Stimulated activated CD4-positive, alpha-beta T cell treated with anti-CD3 and anti-CD28 coated beads, Interleukin-1b, Interleukin-23, amount 100 ng/mL, for 1 hour (primary cell): ENCODE results near the gene ALG8.
"Not testable (repeated sequence)": the region's sequence is repeated elsewhere in the genome, so short reads cannot be mapped to it uniquely, and the experiment has no call there.

Experiments
- DNase-seq, 2 donors: peaks; one replicate each; pipeline ENCODE4 v3.0.0-alpha.2; 2020; ENCODE audit warnings: low read depth in 2 of 2

The ALG8 gene

DNA sequence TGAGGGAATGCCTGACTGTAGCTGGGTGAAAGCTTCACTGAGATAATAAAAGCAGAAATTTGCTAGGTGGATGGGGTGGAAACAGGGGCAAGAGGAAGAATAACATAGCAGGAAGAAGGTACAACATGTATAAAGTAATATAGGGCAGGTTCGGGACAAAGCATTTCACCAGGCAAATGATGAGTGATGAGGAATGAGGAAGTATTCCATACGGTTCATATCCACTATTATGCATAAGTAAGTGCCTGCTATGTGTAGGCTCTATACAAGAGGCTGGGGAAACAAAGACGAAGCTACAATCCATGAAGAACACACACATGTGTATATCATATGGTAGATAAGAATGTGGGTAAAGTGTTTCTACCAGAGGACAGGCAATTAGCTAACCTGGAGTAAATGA, 67.7 kb downstream of the ALG8 start:
- DNase-seq: no peak

DNA sequence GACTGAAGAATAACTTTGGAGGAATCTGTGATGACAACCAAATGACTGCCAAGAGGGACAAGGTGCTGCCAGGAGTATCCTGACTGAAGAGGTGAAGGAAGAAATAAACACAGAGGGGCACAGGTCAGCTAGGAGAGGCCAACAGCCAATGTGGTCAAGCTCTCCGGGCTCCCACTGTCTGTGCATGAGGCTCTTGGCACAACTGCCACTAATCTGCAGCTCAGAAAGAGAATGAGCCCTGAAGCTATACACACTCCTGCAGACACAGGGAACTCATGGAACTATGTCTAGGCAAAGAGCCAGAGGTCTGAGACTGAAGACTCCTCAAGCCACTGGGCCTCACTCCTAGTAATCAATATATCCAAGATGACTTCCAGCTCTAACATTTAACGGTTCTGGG, 68.8 kb downstream of the ALG8 start:
- no peak for DNase-seq

DNA sequence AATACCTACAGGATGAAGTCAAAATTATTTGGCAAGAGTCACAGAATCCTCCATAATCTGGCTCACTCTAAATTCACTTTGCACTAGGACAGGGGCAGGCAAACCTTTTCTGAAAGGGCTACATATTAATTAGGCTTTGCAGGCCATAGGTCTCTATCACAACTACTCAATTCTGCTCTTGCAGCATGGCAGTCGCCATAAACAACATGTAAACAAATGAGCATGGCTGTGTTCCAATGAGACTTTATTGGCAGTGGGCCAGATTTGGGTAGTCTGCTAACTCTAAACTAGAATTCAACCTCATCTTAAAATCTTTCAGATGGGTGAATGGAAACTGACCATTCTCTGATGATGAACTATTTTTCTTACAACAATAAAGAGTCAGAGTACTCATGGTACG, 70.0 kb downstream of the ALG8 start:
- DNase-seq: no peak

DNA sequence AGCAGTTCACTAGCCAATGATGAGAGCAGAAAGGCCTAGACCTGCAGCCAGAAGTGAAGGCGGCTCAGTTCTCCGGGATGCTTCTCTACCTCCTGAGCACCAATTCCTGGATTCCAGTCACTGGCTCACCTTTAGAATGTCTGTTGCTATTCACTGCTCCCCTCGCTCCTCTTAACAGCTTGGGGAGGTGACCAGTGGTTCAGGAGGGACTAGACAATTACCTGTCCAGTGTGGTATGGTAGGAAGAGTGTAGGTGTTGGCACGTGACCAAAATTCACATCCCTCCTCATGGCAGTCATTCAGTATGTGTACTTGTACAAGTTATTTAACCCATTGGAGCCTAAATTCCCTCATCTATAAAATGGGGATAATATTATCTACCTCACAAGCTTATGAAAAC, 71.7 kb downstream of the ALG8 start:
- no peak for DNase-seq

DNA sequence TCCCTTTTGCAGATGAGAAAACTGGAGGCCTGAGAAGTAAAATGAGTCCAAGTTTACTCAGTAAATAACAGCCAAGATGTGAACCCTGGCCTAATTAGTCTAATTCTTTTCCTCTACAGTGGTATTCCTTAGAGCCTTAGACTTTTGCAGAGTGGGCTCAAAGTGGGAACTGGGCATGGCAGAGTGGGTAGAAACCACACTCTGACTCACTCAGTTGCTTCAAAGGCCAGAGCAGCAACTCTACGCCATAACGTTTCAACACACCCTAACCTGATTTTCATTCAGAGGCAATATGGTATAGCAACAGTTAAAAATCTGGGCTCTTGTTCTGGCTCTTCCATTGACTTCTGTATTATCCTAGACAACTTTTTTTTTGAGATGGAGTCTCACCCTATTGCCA, 73.0 kb downstream of the ALG8 start:
- DNase-seq: no peak

DNA sequence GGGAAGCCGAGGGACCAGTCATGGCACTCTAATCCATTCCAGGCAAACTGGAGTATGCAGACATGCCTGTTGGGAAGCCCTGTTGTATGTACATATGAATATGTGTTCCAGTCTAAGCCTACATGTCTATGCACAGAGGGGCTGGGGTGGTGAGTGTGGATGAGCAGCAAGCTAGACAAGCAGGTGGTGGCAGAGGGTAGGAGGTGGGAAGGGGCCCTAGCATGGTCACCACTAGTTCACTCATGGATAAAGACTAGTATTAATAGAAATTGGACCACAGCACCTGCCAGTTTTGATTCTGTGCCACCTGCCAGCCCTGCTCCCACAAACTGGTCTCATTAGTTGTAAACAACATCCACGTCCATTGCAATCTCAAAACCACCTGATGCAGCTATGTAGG, 74.2 kb downstream of the ALG8 start:
- no peak for DNase-seq

DNA sequence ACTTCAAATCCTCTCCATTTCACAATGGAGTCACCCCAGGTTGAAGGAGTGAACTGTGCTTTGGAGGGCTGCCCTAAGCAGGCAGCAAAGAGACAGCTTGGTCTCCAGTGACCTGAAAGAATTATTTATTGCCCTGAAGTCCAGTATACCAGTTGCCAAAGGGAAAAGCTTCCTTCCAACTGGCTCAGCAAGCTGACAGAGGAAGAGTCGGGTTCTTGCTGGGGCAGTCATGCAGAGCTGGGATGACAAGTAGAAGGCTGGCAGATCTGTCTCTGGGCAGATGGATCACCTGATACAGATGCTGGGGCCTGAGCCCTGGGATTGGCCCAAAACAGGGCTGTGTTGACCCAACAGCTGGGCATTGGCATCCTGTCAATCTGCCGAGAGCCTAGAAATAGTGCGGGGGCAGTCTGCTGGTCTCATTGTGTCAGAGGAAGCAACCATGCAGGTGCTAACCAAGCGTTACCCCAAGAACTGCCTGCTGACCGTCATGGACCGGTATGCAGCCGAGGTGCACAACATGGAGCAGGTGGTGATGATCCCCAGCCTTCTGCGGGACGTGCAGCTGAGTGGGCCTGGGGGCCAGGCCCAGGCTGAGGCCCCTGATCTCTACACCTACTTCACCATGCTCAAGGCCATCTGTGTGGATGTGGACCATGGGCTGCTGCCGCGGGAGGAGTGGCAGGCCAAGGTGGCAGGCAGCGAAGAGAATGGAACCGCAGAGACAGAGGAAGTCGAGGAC, 75.8 kb downstream of the ALG8 start, which contains the start of gene THRSP:
Gene THRSP, plus strand, starts transcription at position 422 of the 742 bp plus-strand sequence. Its CDS starts 21 bp downstream, at position 443.
- no peak for DNase-seq

DNA sequence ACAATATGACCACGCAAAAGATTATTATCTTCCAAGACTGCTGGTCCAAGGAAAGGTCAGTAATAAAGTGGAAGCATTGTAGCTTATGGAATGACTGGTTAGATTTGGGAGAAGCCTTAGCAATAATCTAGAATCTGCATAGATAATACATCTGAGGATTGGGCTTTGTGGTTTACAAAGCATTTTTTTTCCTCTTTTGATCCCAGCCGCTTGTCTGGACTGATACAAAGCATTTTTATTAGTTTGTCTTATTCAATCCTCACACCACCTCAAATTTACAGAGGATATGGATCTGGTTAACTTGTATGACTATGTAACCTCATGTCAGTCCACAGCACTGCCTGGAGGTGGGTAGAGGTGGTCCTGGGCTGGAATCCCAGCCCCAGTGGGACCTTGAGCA, 76.8 kb downstream of the ALG8 start:
- DNase-seq: no peak

DNA sequence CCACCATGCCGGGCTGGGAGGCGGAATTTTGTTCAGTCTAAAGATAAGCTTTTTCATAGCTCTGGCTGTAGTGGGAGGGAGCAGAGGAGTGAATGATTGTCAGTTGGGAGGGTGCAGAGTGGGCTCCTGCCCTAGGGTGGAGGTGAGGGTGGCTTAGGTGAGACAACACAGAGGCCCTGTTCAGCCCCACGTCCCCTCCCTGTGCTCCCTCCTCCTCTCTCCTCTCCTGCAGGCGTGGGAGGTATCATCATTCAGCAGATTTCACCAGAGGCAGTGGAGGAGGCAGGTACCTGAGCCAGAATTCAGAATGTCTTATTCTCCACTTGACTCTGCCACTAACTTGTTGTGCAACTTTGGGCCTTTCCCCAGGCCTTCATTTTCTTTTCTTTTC, 77.5 kb downstream of the ALG8 start:
- no peak for DNase-seq

DNA sequence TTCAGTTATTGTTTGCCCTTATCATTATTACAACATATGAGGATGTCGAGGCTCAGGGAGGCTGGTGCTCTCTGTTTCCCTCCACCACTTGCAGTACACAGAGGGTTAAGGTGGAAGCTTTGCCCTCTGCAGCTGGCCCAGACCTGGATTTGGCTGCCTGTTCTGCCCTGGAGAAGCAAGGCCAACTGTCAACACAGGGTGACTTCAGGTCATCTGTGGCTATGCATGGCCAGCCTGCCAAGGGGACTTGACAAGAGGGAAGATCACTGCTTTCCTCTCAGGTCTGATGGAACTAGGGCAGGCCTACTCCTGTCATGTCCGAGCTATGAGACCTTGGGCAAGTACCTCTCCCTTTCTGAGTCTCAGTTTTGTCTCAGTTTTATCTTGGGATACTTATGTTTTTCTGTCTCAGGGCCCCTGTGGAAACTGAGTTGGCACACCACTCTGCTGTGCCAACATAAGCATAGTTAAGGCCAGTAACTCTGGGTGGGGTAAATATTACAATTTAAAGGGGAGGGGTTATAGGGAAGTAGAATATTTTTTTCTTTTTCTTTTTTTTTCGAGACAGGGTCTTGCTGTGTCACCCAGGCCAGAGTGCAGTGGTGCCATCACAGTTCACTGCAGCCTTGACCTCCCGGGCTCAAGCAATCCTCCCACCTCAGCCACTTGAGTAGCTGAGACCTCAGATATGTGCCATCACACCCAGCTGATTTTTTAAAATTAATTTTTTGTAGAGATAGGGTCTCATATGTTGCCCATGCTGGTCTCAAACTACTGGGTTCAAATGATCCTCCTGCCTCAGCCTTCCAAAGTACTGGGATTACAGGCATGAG, 78.1 kb downstream of the ALG8 start:
- no peak for DNase-seq

DNA sequence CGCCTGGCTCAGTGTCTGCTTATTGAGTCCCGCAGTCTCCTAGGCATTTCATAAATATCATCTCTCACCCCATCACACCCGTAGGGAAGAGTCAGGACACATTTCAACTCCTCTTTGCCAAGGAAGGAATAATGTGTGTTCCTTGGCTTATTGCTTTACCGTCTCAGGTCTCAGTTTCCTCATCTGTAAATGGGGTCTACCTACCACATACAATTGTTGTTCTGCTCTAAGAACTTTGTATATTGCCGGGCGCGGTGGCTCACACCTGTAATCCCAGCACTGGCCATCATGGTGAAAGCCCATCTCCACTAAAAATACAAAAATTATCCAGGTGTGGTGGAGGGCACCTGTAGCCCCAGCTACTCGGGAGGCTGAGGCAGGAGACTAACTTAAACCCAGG, 78.9 kb downstream of the ALG8 start:
- DNase-seq: no peak

DNA sequence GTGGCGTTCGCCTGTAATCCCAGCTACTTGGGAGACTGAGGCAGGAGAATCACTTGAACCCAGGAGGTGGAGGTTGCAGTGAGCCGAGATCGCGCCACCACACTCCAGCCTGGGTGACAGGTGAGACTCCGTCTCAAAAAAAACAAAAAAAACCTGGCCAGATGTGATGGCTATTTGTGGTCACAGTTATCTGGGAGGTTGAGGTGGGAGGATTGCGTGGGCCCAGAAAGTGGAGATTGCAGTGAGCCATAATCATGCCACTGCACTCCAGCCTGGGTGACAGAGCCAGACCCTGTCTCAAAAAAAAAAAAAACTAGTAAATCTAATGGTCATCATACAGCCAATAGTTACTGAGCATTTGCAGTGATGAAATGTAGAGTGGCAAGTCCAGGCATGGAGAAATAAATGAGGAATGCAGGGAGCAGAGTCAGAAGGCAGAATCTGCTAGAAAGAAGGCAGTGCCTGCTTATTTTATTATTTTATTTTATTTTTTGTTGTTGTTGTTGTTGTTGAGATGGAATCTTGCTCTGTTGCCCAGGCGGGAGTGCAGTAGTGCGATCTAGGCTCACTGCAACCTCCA, 79.6 kb downstream of the ALG8 start:
- DNase-seq: not testable (repeated sequence)

DNA sequence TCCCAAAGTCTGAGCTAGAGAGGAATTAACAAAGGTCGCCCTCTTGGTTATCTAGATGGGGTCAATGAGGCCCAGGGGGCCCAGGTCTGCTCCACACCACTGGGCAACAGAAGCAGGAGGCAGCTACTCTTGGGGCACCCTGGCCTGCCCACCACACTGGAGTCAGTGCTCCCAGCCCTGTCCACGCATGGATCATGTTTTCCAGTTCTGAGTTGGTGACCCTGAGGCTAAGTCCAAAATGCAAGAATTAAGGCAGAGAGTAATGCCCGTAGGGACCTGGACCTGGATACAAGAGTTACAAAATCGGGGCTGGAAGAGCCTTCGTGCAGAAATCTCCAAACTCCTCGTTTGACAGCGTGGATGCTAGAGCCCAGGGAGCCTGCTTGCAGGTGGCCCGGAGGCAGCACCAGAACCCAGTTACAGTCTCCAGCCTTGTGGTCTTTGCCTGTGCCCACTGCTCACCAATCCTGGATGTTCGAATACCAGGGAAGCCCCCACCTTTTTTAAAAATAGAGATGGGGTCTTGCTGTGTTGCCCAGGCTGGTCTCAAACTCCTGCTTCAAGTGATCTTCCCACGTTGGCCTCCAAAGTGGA, 81.9 kb downstream of the ALG8 start:
- DNase-seq: no peak

DNA sequence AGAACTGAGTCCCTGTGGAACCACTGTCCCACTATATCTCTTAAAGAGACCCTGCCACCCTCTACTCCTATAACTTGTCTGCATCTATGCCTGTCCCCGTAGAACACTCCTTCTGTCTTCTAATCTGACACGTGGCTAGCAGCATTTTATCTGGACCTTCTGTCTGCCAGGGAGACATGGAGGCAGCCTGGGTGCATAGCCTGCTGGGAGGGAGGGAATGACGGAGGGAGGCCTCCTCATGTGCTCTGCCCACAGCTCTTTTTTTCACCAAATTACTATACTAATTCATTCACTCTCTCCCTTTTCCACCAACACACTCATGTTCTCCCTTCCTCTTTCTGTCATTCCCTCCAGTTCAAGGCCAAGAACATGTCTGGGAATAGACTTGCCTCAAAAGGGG, 83.3 kb downstream of the ALG8 start:
- no peak for DNase-seq

DNA sequence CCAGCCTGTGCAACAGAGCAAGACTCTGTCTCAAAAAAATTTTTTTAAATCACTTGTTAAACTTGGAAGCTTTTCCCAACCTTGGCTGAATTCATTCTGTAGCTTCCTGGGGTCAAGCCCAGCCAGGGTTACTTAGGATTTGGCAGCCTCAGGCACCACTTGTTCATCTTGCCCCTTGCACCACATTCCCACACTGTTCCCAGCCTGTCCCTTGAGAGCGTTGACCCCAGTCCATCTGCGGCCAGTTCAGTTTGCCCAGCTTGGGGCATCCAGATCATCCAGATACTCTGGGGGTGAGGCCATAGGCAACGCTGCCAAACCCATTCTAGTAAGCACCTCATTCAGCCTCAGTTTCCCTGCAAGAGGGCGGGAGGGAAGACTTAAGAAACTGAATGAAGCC, 84.5 kb downstream of the ALG8 start:
- no peak for DNase-seq

DNA sequence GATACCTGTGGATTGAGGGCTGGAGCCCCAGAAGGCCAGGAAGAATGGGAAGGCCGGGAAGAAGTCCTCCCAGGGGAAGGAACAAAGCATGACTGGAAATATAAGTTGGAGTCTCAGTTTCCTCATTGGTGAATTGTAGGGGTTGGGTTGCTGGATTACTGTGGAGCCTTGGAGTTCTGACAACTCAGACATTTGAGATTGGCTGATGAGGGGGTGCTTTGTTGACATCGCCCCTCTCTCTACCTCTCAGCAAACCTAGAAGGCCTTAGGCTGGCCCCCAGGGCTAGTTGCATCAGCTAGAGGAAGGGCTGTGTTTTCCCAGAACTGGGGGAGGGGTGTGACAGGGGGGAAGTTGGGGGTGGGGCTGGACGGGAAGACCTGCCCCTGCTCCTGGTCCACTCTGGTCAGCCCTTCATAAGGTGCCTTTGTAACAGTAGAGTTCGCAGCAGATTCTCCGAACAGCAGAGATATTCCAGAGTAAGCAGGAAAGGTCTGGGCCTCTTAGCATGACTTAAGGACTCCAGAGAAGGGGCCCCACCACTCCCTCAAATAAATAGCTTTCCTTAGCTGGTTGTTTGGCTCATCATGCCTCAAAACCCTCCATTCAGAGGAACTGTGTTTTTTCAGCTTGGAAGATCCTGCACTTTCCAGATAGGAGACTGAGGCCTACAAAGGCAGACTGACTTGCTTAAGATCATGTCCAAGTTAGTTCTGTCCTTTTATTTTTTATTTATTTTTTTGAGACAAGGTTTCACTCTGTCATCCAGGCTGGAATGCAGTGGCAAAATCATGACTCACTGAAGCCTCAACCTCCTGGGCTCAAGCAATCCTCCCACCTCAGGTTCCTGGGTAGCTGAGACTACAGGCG, 88.2 kb downstream of the ALG8 start:
- DNase-seq: no peak
